SHP77 (cell line): ENCODE results near the gene PRSS36.
"Not testable (repeated sequence)": the region's sequence is repeated elsewhere in the genome, so short reads cannot be mapped to it uniquely, and the experiment has no call there.

Experiments used
- DNase-seq, 2 experiments: peaks; one replicate each; lab custom pipeline; 2025; lab: John Stamatoyannopoulos, UW

Gene PRSS36

GRCh38 chr16:31149894-31150890, at the start of gene PRSS36:
Gene PRSS36 (minus strand): TSS chr16:31150066. CDS start chr16:31150035, 31 bp downstream.
- DNase-seq: no peak

GRCh38 chr16:31199430-31200041, 49.7 kb upstream of the PRSS36 start:
- no peak for DNase-seq

- DNase-seq: no peak
Measured at GRCh38 chr16:31198207-31198882, 48.5 kb upstream of the PRSS36 start.

- DNase-seq: no peak
Measured at GRCh38 chr16:31196324-31197088, 46.6 kb upstream of the PRSS36 start.

GRCh38 chr16:31195861-31196260, 46.0 kb upstream of the PRSS36 start:
- DNase-seq: not testable (repeated sequence)

GRCh38 chr16:31194898-31195297, 45.0 kb upstream of the PRSS36 start:
- no peak for DNase-seq

- no peak for DNase-seq
Measured at GRCh38 chr16:31193874-31194273, 44.0 kb upstream of the PRSS36 start.

GRCh38 chr16:31192856-31193642, 43.2 kb upstream of the PRSS36 start:
- DNase-seq: no peak

- no peak for DNase-seq
Measured at GRCh38 chr16:31191697-31192428, 42.0 kb upstream of the PRSS36 start.

- no peak for DNase-seq
Measured at GRCh38 chr16:31190818-31191444, 41.1 kb upstream of the PRSS36 start.

GRCh38 chr16:31190061-31190460, 40.2 kb upstream of the PRSS36 start:
- DNase-seq: no peak

- no peak for DNase-seq
Measured at GRCh38 chr16:31189412-31189778, 39.5 kb upstream of the PRSS36 start.

- no peak for DNase-seq
Measured at GRCh38 chr16:31188450-31189411, 38.9 kb upstream of the PRSS36 start.

- no peak for DNase-seq
Measured at GRCh38 chr16:31187808-31188189, 37.9 kb upstream of the PRSS36 start.

GRCh38 chr16:31186930-31187807, 37.3 kb upstream of the PRSS36 start:
- DNase-seq: no peak

- DNase-seq: no peak
Measured at GRCh38 chr16:31186176-31186575, 36.3 kb upstream of the PRSS36 start.

- no peak for DNase-seq
Measured at GRCh38 chr16:31185339-31185738, 35.5 kb upstream of the PRSS36 start.

GRCh38 chr16:31184888-31185287, 35.0 kb upstream of the PRSS36 start:
- DNase-seq: no peak
